Left ventricle myocardium superior (tissue), 1 donor: ENCODE data around the gene SNTG2. TPM values are rescaled to one million over a fixed set of nuclear protein-coding genes. Genes with fewer than 3 reads are reported as not detected.
"Not testable (repeated sequence)": the region's sequence is repeated elsewhere in the genome, so short reads cannot be mapped to it uniquely, and the experiment has no call there.

ENCODE experiments used
- ATAC-seq: fragments of 200-7000 bp; cut with Tn5 transposase; one replicate; pipeline ENCODE4 v1.9.1; 2020; ENCODE audit warnings: mild to moderate bottlenecking, moderate library complexity
- DNase-seq: peaks from one replicate; pipeline ENCODE4 v3.0.0-alpha.2; 2020
- intact Hi-C: fragments of 100-400 bp; cut with micrococcal nuclease; formaldehyde crosslinking; loops from one replicate; pipeline ENCODE4 v1.11.0; 2022
- total RNA-seq: library from RNA; stranded (reverse); fragmentation: NEBNext Ultra II Directional; extraction: Animal tissue kit (Norgen Biotek cat#: 25700); gene quantifications from one replicate; pipeline ENCODE4 v1.2.1, GENCODE V29; 2021
- donor health status: DM: no; HTN: yes; CAD: no; lungs with severe emphysema.

Gene SNTG2
- total RNA-seq, 1 donor from 2014 or later: 0.77 TPM

DNA sequence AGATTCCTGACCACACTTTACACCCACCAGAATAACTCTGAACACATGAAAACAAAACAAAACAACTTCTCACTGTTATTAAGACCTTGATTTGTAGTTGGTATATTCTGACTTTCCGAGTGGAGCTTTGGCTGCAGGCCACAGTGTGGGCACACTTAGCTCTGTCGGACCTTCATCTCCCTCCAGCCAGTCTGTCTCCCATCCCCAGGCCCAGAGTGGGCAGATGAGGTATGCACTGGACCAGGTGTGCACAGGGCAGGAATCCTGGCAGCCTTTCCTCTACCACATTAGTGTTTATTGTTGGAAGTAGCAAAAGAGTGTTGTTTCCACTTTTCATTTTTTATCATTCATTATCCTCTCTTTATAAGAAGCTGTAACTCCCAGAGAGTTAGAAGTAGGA lies 243.2 kb downstream of the SNTG2 start:
- intact Hi-C loops: no loop called here
- ATAC-seq: no peak
- DNase-seq: no peak

- DNase-seq (no peak), ATAC-seq (no peak)
- intact Hi-C loops: no loop called here
Measured at GRCh38 chr2:1203772-1204171, 253.1 kb downstream of the SNTG2 start.

- no peak for ATAC-seq
- intact Hi-C loops: no loop called here
- no peak for DNase-seq
Measured at GRCh38 chr2:1205853-1206252, 255.2 kb downstream of the SNTG2 start.

DNA sequence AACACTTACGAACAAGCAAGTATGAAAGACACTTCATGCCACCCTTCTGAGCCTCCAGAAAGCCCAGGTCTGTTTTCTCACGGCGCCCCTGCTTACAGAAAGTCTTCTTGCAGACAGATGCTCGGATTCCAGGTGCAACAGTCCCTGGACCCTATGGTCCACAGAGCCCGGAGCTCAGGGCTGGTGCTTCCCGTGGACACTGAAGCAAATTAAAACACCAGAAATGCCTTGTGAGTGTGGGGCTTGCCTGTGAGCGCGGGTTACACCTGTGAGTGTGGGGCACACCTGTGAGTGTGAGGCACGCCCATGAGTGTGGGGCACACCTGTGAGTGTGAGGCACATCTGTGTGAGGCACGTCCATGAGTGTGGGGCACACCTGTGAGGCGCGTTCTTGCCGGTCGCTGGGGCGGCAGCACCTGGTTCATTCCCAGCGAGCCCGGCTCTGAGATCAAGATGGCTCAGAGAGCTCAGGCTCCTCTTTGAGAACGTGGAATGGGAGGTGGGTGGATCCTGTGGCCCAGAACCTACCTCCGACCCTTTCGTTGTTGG lies 257.4 kb downstream of the SNTG2 start:
- ATAC-seq (no peak), DNase-seq (no peak)
- intact Hi-C loops: no loop called here

DNA sequence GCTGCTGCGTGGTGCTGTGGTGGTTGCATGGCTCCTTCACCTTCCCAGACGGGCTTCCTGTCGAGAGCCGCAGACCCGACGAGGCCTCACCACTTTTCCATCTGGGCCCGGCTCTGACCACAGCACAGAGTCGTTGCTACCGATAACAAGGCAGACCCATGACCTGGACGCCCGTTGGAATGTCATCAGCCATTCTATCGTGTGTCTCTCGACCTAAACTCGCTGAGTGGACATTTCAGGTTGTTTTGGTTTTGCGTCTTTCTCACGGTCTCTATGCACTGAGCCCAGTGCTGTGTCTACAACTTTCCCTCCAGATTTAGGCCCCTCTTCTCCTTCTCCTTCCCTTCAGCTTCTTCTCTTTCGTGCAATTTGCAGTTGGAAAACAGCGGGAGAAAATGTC lies 257.9 kb downstream of the SNTG2 start:
- intact Hi-C loops: no loop called here
- no peak for DNase-seq
- ATAC-seq: no peak

GRCh38 chr2:1209246-1209645 lies 258.6 kb downstream of the SNTG2 start:
- intact Hi-C loops: no loop called here
- ATAC-seq: no peak
- no peak for DNase-seq

DNA sequence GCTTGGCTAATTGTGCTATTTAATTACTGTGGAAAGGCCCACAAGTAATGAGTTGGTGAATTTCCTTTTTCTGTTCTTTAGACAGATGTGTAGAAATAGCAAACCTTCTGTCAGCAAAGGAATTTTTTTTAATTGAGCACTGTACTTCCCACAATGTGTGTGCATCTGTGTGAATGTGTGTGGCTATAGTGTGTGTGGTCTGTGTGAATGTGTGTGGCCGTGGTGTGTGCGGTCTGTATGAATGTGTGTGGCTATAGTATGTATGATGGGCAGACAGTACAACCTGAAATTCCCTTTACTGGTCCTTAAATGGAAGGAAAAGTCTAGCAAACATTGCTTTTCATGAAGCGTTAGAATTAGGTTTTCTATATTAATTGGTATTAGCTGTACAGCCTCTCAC lies 259.1 kb downstream of the SNTG2 start:
- DNase-seq (no peak), ATAC-seq (no peak)
- intact Hi-C loops: no loop called here

DNA sequence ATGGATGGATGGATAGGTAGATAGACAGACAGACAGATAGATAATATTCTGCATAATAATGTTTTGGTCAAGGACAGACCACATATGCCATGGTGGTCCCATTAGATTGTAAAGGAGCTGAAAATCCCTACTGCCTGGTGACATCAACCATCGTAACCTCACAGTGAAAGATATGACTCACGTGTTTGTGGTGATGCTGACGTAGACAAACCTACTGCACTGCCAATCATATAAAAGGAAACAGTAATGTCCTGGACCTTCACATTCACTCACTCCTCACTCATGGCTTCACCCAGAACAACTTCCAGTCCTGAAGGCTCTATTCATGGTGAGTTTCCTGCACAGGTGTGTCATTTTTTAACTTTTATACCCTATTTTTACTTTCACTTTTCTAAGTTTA lies 259.7 kb downstream of the SNTG2 start:
- ATAC-seq: no peak
- intact Hi-C loops: no loop called here
- no peak for DNase-seq

- intact Hi-C loops: no loop called here
- DNase-seq (no peak), ATAC-seq (no peak)
Measured at GRCh38 chr2:1219901-1220573, 269.4 kb downstream of the SNTG2 start.

- DNase-seq: no peak
- intact Hi-C loops: no loop called here
- no peak for ATAC-seq
Measured at GRCh38 chr2:1222056-1222455, 271.4 kb downstream of the SNTG2 start.

DNA sequence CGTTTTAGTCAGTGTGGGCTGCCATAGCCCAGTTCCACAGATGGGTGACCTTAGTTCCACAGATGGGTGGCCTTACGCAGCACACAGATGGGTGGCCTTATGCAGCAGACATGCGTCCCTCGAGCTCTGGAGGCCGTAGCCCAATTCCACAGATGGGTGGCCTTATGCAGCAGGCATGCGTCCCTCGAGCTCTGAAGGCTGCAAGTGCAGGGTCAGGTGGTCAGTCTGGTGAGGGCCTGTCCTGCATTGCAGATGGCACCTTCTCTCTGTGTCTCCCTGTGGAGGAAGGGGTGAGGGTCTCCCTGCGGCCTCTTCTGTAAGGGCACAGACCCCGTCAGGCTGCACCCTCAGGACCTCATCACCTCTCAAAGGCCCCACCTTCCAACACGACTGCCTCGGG lies 273.1 kb downstream of the SNTG2 start:
- no peak for DNase-seq
- no peak for ATAC-seq
- intact Hi-C loops: no loop called here

DNA sequence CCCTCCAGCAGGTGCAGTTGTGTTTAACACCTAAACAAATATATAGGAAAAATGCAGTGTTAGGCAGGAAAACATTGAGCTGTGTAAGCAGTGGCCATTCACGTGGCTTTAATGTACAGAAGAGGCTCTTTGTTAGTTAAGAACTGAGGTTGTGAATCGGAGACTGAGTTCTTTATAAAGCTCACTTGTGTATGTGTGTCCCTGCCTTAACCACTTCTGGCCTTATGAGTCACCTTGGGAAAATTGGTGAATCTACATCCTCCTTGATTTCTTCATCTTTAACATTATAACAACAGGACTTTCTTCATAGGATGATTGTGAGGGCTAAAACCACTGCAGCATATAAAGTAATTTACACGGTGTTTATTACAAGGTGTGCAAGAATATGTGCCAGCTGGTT lies 274.3 kb downstream of the SNTG2 start:
- no peak for DNase-seq
- intact Hi-C loops: no loop called here
- ATAC-seq: no peak

DNA sequence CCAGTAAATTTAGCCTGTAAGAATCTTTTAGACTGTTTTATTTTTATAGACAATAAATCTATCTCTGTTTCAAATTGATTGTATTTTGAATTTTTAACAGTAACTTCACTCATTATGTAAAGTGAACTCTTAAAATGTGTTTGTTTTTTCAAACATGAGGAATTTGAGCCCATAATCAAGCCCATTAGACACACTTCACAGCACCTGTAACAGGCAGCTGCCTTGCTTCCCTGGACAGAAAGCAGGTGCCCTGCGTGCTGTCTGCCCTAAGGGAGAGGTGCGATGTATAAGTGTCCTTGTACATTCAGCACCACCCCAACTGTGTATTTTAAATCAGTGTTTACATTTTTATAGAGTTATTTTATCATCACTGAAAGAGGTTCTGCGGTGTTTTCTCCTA lies 276.1 kb downstream of the SNTG2 start:
- DNase-seq (no peak), ATAC-seq (no peak)
- intact Hi-C loops: no loop called here

DNA sequence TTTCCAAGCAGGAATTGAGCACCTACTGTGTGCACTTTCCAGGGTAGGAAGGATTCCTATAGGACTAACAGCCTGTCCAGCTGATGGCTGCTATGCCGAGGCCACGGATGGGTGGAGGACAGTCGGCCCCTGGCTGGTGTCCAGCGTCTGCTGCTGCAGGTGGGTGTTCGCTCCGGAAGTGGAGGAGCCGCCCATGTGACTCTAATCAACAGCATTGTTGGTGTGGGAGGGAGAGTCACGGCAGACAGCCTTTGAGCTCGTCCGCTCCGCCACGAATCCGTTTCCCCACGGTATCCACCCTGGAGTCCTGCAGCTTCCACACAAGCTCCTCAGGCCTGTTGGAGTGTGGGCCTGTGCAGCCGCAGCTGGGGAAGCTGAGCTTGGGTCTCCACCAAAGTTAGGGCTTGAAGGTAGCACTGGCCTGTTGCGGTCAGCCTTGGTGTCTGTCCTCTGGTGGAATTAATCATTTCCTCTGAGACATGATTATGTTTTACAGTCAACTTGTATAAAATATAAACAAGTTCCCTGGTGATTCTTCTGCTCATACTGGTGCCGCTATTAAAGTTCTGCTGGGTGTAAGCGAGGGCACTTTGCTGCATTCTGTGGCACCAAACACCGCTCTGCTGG lies 276.7 kb downstream of the SNTG2 start:
- peak; percentile 83 for ATAC-seq
- peak; percentile 71 for DNase-seq
- intact Hi-C loops: no loop called here

GRCh38 chr2:1229596-1229995 lies 278.9 kb downstream of the SNTG2 start:
- ATAC-seq, DNase-seq, intact Hi-C loops: not testable (repeated sequence)

DNA sequence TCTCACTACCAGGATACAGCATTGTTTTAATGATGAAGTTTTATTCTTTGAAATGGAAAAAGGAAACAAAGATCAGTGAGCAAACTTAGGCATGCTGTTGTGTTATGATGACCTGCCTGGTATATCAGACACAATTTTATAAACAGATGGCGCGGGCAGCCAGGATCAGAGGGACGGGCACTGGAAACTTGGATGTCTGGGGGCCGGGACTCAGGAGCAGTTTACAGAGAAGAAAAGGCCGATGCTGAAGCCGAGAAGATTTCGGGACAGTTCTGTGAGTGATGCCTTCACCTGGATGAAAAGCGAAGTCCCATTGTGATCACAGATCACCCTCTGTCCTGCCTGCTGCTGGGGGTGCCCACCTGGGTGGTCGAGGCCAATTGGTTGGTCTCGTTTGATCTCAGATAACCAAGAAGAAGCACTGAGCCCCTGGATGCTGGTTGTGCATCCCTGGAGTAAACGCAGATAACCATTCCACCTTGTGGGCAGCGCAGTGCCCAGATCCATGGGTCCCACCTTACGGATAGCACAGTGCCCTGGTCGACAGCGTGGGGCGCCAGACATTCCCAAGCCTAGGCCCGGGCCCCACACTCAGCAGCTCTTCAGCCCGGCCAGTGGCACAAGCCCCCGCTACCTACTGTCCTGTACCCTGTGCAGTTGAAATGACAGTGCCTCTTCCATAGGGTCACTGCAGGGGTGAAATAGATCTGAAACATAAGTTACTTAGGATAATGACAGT lies 279.7 kb downstream of the SNTG2 start:
- ATAC-seq (no peak), DNase-seq (no peak)
- intact Hi-C loops: no loop called here

GRCh38 chr2:1231466-1232063 lies 280.9 kb downstream of the SNTG2 start:
- ATAC-seq (no peak), DNase-seq (no peak)
- intact Hi-C loops: no loop called here

- DNase-seq (no peak), ATAC-seq (no peak)
- intact Hi-C loops: no loop called here
Measured at GRCh38 chr2:1233281-1233680, 282.6 kb downstream of the SNTG2 start.

- no peak for ATAC-seq
- intact Hi-C loops: no loop called here
- DNase-seq: no peak
Measured at GRCh38 chr2:1234731-1235308, 284.2 kb downstream of the SNTG2 start.

GRCh38 chr2:1235806-1236205 lies 285.2 kb downstream of the SNTG2 start:
- ATAC-seq (no peak), DNase-seq (no peak)
- intact Hi-C loops: no loop called here
